Spleen (tissue), 11 donors: Measurements from ENCODE around the gene SLC25A4. TPM values are rescaled to one million over a fixed set of nuclear protein-coding genes. Genes with fewer than 3 reads are reported as not detected.

Experiments used
- DNase-seq: peaks from one replicate; pipeline ENCODE4 v3.0.0-alpha.2; 2020
- H3K27ac ChIP-seq, 8 donors: fragments of 200-600 bp; sonication (generic) in 7 of 8; 1 replicate in 4 of 8; 2 replicates in 4 of 8; pipeline versions ENCODE4 v1.5.0 to v1.8.0; 2016 to 2021; ENCODE audit warnings: inconsistent platforms in 4 of 8, mild to moderate bottlenecking in 4 of 8, moderate library complexity in 1 of 8
- H3K27me3 ChIP-seq, 7 donors: fragments of 200-600 bp; sonication (generic) in 6 of 7; replicated peaks in 1 of 7; 1 replicate in 4 of 7; 2 replicates in 3 of 7; pipeline versions ENCODE4 v1.5.0 to v1.8.0; 2016 to 2021; ENCODE audit warnings: inconsistent platforms in 3 of 7, mild to moderate bottlenecking in 1 of 7
- H3K36me3 ChIP-seq, 6 donors: fragments of 200-600 bp; sonication (generic) in 5 of 6; 1 replicate in 4 of 6; 2 replicates in 2 of 6; pipeline versions ENCODE4 v1.5.0 to v1.8.0; 2016 to 2021; ENCODE audit warnings: inconsistent platforms in 2 of 6
- H3K4me1 ChIP-seq, 6 donors: fragments of 200-600 bp; sonication (generic) in 5 of 6; 1 replicate in 3 of 6; 2 replicates in 3 of 6; pipeline versions ENCODE4 v1.5.0 to v1.8.0; 2016 to 2021; ENCODE audit warnings: inconsistent platforms in 3 of 6
- H3K4me3 ChIP-seq, 8 donors: fragments of 200-600 bp; sonication (generic) in 7 of 8; 1 replicate in 4 of 8; 2 replicates in 4 of 8; pipeline versions ENCODE4 v1.5.0 to v1.8.0; 2016 to 2021; ENCODE audit warnings: inconsistent platforms in 4 of 8, mild to moderate bottlenecking in 4 of 8, moderate library complexity in 2 of 8
- H3K9me3 ChIP-seq, 8 donors: fragments of 200-600 bp; sonication (generic) in 7 of 8; 1 replicate in 4 of 8; 2 replicates in 4 of 8; pipeline versions ENCODE4 v1.5.0 to v1.8.0; 2016 to 2021; ENCODE audit warnings: inconsistent platforms in 4 of 8
- POLR2A ChIP-seq, 3 donors: fragments of 450-650 bp; IDR thresholded peaks; one replicate each; pipeline ENCODE4 v1.5.1; 2017; ENCODE audit warnings: antibody characterized with exemption in 3 of 3, mild to moderate bottlenecking in 1 of 3
- POLR2AphosphoS5 ChIP-seq, 3 donors: sonication (generic); formaldehyde crosslinking; IDR thresholded peaks; one replicate each; pipeline ENCODE4 v1.5.1; 2017; ENCODE audit warnings: antibody characterized with exemption in 3 of 3
- WGBS, 5 donors: extraction: QIAGEN DNeasy Blood & Tissue Kit in 3 of 5; methylation state at CpG; one replicate each; pipeline versions ENCODE4 v1.1.5 to v1.1.7; 2013 to 2018; 5-methylcytosine and 5-hydroxymethylcytosine counted together
- intact Hi-C: fragments of 100-400 bp; cut with DNase I; formaldehyde crosslinking; loops from one replicate; pipeline ENCODE4 v1.15.0; 2023; ENCODE audit warnings: low total_unique reads
- polyA plus RNA-seq, 3 donors: library from polyadenylated mRNA; stranded (reverse); fragments of 200-250 nt; gene quantifications; one replicate each; pipeline ENCODE4 v1.2.1, GENCODE V29; 2013
- total RNA-seq, 7 donors: library from RNA; depleted of rRNA in 3 of 7; stranded (reverse); fragments of >200 nt in 3 of 7; fragmentation: NEBNext Ultra II Directional in 4 of 7; extraction: Animal tissue kit (Norgen Biotek cat#: 25700) in 4 of 7; gene quantifications; one replicate each; pipeline versions ENCODE4 v1.1.0 to v1.2.1, GENCODE V29; 2016 to 2021
- TF ChIP-seq, protein P1 (sequence below), 11 experiments: fragments of 200-600 bp in 7 of 11; fragments of 450-650 bp in 4 of 11; sonication (generic) in 4 of 11; IDR thresholded peaks in 8 of 11; conservative IDR thresholded peaks in 3 of 11; 1 replicate in 7 of 11; 2 replicates in 4 of 11; pipeline versions ENCODE4 v1.4.0 to v1.8.0; 2016 to 2021; ENCODE audit warnings: antibody characterized with exemption in 11 of 11, inconsistent platforms in 4 of 11, mild to moderate bottlenecking in 1 of 11
- donor health status: healthy with polysubstance abuse.
- donor health status: DM: no; HTN: no; CAD: no; lungs with moderate emphysema.
- donor health status: DM: no; HTN: no; CAD: no.
- donor health status: Bipolar disorder and iron deficiency.
- donor health status: healthy.
- donor health status: DM: no; HTN: no; CAD: no.
- donor health status: DM: yes; HTN: yes; CAD: no.

Gene SLC25A4
- total and polyA plus RNA-seq, 10 donors = 6.2 to 17.2 (median 11.0) TPM

DNA sequence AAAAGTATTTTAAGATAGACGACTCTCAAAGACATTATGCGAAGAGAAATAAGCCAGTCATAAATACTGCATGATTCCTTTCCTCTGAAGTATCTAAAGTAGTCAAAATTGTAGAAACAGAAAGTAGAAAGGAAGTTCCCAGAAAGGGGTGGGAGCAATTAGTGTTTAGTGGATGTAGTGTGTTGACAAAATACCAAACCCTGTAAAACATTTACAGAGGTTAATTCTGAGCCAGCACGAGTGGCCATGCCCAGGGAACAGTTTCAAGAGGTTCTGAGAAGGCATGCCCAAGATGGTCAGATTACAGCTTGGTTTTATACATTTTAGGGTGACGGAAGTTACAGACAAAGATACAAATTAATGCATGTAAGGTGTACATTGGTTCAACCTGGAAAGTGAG is 34.4 kb upstream of the SLC25A4 start:
- Histone ChIP-seq H3K9me3 (no peaks in the 10 kb centered on the region), H3K27ac (peak overlapping the region in 7 of 8 donors; percentile 11 to 56 (median 28)), H3K27me3 (no peaks in the 10 kb centered on the region), H3K4me3 (no peak overlapping the region), H3K36me3 (no peaks in the 10 kb centered on the region), H3K4me1 (peaks cover 8 to 29% (median 18%) of the 10 kb centered on the region in 6 donors)
- no peak for TF ChIP-seq POLR2A (IDR thresholded peaks at IDR 0.05)
- TF ChIP-seq, protein P1, sequence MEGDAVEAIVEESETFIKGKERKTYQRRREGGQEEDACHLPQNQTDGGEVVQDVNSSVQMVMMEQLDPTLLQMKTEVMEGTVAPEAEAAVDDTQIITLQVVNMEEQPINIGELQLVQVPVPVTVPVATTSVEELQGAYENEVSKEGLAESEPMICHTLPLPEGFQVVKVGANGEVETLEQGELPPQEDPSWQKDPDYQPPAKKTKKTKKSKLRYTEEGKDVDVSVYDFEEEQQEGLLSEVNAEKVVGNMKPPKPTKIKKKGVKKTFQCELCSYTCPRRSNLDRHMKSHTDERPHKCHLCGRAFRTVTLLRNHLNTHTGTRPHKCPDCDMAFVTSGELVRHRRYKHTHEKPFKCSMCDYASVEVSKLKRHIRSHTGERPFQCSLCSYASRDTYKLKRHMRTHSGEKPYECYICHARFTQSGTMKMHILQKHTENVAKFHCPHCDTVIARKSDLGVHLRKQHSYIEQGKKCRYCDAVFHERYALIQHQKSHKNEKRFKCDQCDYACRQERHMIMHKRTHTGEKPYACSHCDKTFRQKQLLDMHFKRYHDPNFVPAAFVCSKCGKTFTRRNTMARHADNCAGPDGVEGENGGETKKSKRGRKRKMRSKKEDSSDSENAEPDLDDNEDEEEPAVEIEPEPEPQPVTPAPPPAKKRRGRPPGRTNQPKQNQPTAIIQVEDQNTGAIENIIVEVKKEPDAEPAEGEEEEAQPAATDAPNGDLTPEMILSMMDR (IDR thresholded peaks at IDR 0.05 in 8 of 11, conservative IDR thresholded peaks at IDR 0.05 in 3 of 11) = no peak
- TF ChIP-seq POLR2AphosphoS5 (IDR thresholded peaks at IDR 0.05) = no peak
- no peak for DNase-seq
- intact Hi-C loops = no loop called here
- 64 to 81% (median 77%) methylated on average over 4 of the region's 4 CpGs for WGBS, 5 donors

GRCh38 chr4:185109736-185110135 is 33.3 kb upstream of the SLC25A4 start:
- Histone ChIP-seq H3K36me3 (no peaks in the 10 kb centered on the region), H3K9me3 (no peaks in the 10 kb centered on the region), H3K4me3 (no peak overlapping the region), H3K27me3 (no peaks in the 10 kb centered on the region), H3K4me1 (peaks cover 9 to 36% (median 20%) of the 10 kb centered on the region in 6 donors), H3K27ac (no peak overlapping the region)
- no peak for DNase-seq
- TF ChIP-seq POLR2A (IDR thresholded peaks at IDR 0.05) (no peak), POLR2AphosphoS5 (IDR thresholded peaks at IDR 0.05) (no peak)
- TF ChIP-seq, protein P1 (IDR thresholded peaks at IDR 0.05 in 8 of 11, conservative IDR thresholded peaks at IDR 0.05 in 3 of 11) = no peak
- intact Hi-C loops = no loop called here

DNA sequence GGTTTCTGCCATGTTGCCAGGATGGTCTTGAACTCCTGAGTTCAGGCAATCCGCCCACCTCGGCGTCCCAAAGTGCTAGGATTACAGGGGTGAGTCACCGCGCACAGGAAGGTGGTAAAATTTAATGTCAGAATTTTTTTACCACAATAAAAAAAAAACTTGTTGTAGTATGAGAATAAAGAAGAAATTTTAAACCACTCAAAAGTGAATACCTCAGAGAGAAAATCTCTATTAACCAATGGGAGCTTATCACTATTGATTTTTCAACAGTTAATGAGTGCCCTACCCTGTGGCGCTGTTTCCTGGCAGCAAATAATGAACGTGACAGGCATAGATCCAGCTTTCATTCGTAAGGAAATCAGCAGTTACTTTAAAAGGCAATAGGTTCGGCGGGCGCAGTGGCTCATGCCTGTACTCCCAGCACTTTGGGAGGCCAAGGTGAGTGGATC is 32.7 kb upstream of the SLC25A4 start:
- peaks cover 9 to 36% (median 20%) of the 10 kb centered on the region in 6 donors for H3K4me1 ChIP-seq
- no peaks in the 10 kb centered on the region for H3K9me3 ChIP-seq
- no peak overlapping the region for H3K4me3 ChIP-seq
- no peaks in the 10 kb centered on the region for H3K36me3 ChIP-seq
- 67 to 78% (median 73%) methylated on average over 11 of the region's 11 CpGs for WGBS, 5 donors
- no peak for DNase-seq
- intact Hi-C loops = no loop called here
- H3K27me3 ChIP-seq = no peaks in the 10 kb centered on the region
- no peak overlapping the region for H3K27ac ChIP-seq
- TF ChIP-seq POLR2AphosphoS5 (IDR thresholded peaks at IDR 0.05) (no peak), POLR2A (IDR thresholded peaks at IDR 0.05) (no peak)

- TF ChIP-seq POLR2A (IDR thresholded peaks at IDR 0.05) (no peak), POLR2AphosphoS5 (IDR thresholded peaks at IDR 0.05) (peak in 1 of 3 donors; percentile 58)
- TF ChIP-seq, protein P1 (IDR thresholded peaks at IDR 0.05 in 8 of 11, conservative IDR thresholded peaks at IDR 0.05 in 3 of 11) = no peak
- Histone ChIP-seq H3K36me3 (no peaks in the 10 kb centered on the region), H3K4me3 (no peak overlapping the region), H3K27me3 (no peaks in the 10 kb centered on the region), H3K9me3 (no peaks in the 10 kb centered on the region), H3K27ac (peak overlapping the region; percentile 23 to 80 (median 68)), H3K4me1 (peaks cover 9 to 36% (median 20%) of the 10 kb centered on the region in 6 donors)
- intact Hi-C loops = no loop called here
- DNase-seq = no peak
- WGBS, 5 donors = 59 to 76% (median 63%) methylated on average over 2 of the region's 2 CpGs
Observed at GRCh38 chr4:185112104-185112503, 31.0 kb upstream of the SLC25A4 start.

GRCh38 chr4:185113340-185113739 is 29.7 kb upstream of the SLC25A4 start:
- Histone ChIP-seq H3K36me3 (no peaks in the 10 kb centered on the region), H3K4me1 (peaks cover 9 to 36% (median 20%) of the 10 kb centered on the region in 6 donors), H3K27me3 (no peaks in the 10 kb centered on the region), H3K4me3 (no peak overlapping the region), H3K27ac (peak overlapping the region in 6 of 8 donors; percentile 8 to 80 (median 73)), H3K9me3 (no peaks in the 10 kb centered on the region)
- intact Hi-C loops = no loop called here
- 49 to 72% (median 62%) methylated on average over 2 of the region's 2 CpGs for WGBS, 5 donors
- TF ChIP-seq, protein P1 (IDR thresholded peaks at IDR 0.05 in 8 of 11, conservative IDR thresholded peaks at IDR 0.05 in 3 of 11) = no peak
- DNase-seq = no peak
